Stimulated activated CD4-positive, alpha-beta T cell treated with anti-CD3 and anti-CD28 coated beads, Interleukin-1b, Interleukin-23, amount 100 ng/mL, for 48 hours (primary cell): Measurements from ENCODE around the gene ADAM22.

Source experiments
- DNase-seq: peaks from one replicate; pipeline ENCODE4 v3.0.0-alpha.2; 2020

The ADAM22 gene

GRCh38 chr7:88219781-88220747 is 286.0 kb downstream of the ADAM22 start, which contains the start of gene SRI:
Gene SRI (minus strand): TSS chr7:88220038. CDS start chr7:88220026, 12 bp downstream.
- DNase-seq, result peak; percentile 88

DNA sequence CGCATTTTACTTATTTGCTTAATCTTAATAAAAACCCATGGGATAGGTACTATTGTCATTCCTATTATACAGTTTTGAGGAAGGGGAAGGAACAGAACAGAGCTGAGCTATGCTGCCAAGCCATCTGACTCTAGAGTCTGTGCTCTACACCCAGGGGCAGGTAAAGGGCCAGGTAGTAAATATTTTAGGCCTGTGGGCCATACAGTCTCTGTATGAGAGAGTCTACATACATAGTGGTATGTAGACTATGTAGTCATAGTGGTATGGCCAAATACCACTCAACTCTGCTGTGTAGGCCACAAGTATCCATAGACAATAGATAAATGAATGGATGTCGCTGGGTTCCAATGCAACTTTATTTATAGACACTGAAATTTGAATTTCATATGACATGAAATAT is 289.2 kb downstream of the ADAM22 start:
- no peak for DNase-seq

DNA sequence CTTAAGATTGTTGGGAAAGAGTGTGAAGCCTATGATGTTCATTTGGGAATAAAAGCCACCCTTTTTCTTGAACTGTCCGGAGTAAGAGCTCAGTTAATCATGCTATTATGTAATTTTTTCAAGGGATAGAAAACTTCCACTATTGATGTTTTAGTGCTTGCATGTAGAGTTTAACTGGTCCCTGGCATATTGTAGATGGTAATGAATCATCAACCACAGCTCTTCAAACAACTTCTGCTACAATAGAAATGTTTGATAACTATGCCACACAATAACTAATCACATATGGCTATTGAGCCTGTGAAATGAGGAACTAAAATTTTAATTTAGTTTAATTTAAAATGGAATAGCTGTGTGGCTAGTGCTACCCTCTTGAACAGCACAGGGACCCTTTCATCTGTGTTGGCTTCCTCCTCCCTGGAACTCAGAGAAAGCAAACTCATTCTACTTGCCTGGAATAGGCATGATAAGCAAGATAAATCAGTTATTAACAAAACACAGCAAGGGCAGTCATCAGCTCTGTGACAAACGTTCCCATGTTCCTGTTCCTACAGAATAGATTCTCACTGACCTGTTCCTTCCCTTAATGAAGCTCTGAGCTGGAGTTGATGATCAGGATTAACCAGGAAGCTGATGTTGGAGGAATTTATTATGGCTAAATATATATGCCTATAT is 290.7 kb downstream of the ADAM22 start:
- DNase-seq, result no peak

DNA sequence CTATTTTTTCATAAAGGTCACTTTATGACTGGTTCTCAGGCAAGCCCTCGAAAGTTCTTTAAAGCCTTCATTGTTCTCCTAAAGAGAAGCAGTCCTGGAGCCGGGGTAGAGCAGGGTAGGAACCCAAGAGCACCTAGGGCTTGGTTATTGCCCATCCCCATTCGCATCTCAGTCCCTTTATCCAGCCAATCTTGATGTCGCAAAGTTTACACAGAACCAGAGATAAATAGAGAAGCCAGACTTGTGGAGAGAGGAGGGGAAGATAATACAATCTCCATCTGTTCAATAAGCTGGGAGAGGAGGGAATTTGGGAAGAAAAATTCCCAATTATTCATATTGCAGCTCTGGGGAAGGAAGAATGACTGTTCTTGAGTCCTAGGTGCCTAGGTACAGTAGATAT is 292.1 kb downstream of the ADAM22 start:
- DNase-seq, result no peak

DNA sequence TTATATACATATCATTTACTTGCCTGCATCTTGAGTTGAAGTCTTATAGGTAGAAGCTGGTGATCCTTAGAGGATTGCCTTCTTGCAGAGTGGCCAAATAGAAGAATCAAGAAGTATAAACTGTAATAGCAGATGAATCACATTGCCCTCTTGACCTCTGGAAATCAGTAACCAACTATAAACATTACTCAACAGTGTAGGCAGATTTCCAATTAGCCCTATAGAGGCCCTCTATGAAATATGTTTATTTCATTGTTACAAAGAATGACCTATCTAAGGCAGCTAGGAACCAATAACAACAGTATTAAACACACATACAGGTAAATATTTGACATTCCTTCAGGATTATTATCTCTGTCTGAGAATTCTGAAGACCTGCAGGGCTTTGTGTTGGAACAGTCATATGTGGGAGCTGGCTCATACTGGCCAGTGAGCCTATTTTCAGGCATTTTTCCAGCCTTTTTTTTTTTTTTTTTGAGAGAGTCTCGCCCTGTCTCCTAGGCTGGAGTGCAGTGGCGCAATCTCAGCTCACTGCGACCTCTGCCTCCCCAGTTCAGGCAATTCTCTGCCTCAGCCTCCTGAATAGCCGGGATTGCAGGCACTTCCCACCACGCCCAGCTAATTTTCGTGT is 292.9 kb downstream of the ADAM22 start:
- DNase-seq, result no peak

GRCh38 chr7:88229302-88229995 is 295.4 kb downstream of the ADAM22 start:
- no peak for DNase-seq

DNA sequence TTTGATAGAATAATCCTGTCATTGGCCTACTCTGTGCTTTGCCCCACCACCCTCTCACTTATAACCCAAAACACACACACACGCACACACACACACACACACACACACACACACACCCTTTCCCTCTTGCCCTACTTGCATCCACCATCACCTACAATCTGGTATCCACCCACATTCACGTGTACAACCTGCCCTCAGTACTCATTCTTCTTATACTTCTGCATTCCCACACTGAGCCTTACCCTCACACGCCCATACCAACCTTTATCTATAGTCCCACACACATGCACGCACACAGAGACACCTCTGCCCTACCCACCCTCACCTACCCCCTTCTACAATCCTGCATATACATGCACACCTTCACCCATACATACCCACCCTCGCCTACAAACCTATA is 296.6 kb downstream of the ADAM22 start:
- DNase-seq, result no peak

- no peak for DNase-seq
Observed at GRCh38 chr7:88233828-88234227, 299.8 kb downstream of the ADAM22 start.

DNA sequence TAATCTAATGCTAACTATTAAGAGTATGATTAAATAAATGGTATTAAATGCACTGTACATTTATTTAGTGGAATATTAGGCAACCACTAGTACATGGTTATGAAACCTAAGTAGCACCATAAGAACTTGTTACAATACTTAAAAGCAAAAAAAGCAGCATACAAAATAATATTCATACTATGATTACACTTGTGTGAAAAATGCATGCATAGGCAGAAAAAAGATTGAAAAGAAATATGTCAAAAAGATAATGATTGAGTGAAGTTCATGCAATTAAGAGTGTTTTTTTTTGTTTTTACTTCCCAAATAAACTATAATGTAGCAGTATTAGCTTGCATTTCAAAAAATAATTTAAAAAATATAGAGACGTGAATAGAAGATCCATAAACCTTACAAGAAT is 305.8 kb downstream of the ADAM22 start:
- DNase-seq, result no peak

GRCh38 chr7:88243345-88243909 is 309.4 kb downstream of the ADAM22 start:
- no peak for DNase-seq

GRCh38 chr7:88244258-88244657 is 310.2 kb downstream of the ADAM22 start:
- DNase-seq, result no peak
